Endothelial cell (in vitro differentiated cells): ENCODE data around the gene ARMC2. TPM values are rescaled to one million over a fixed set of nuclear protein-coding genes. Genes with fewer than 3 reads are reported as not detected.
"Not testable (repeated sequence)": the region's sequence is repeated elsewhere in the genome, so short reads cannot be mapped to it uniquely, and the experiment has no call there.

ENCODE experiments used
- DNase-seq: peaks from one replicate; pipeline ENCODE4 v3.0.0; 2021; ENCODE audit warnings: low spot score
- H3K27ac Mint-ChIP-seq: one replicate; pipeline ENCODE4 v1.8.0; 2021; ENCODE audit warnings: mixed read lengths, inconsistent platforms; ENCODE audit not compliant: unreplicated experiment
- H3K27me3 Mint-ChIP-seq: one replicate; pipeline ENCODE4 v1.8.0; 2021; ENCODE audit warnings: mild to moderate bottlenecking, moderate library complexity, mixed read lengths, inconsistent platforms; ENCODE audit not compliant: unreplicated experiment
- H3K36me3 Mint-ChIP-seq: one replicate; pipeline ENCODE4 v1.8.0; 2021; ENCODE audit warnings: mild to moderate bottlenecking, low read depth, mixed read lengths, inconsistent platforms; ENCODE audit not compliant: unreplicated experiment
- H3K4me1 Mint-ChIP-seq: one replicate; pipeline ENCODE4 v1.8.0; 2021; ENCODE audit warnings: mild to moderate bottlenecking, mixed read lengths, inconsistent platforms; ENCODE audit not compliant: unreplicated experiment
- H3K4me3 Mint-ChIP-seq: one replicate; pipeline ENCODE4 v1.8.0; 2021; ENCODE audit warnings: mild to moderate bottlenecking, mixed read lengths, inconsistent platforms; ENCODE audit not compliant: unreplicated experiment
- H3K9me3 Mint-ChIP-seq: one replicate; pipeline ENCODE4 v1.8.0; 2021; ENCODE audit warnings: mixed read lengths, inconsistent platforms; ENCODE audit not compliant: unreplicated experiment
- CTCF ChIP-seq: fragments of 200-600 bp; sonication (generic); IDR thresholded peaks from one replicate; pipeline ENCODE4 v1.5.0; 2021; ENCODE audit warnings: antibody characterized with exemption; ENCODE audit not compliant: unreplicated experiment
- total RNA-seq: library from RNA; stranded (reverse); fragmentation: NEBNext Ultra II Directional; extraction: Animal tissue kit (Norgen Biotek cat#: 25700); gene quantifications from one replicate; pipeline ENCODE4 v1.2.1, GENCODE V29; 2021; ENCODE audit not compliant: unreplicated experiment

The ARMC2 gene
- total RNA-seq, 1 donor from 2014 or later = 6.3 TPM

DNA sequence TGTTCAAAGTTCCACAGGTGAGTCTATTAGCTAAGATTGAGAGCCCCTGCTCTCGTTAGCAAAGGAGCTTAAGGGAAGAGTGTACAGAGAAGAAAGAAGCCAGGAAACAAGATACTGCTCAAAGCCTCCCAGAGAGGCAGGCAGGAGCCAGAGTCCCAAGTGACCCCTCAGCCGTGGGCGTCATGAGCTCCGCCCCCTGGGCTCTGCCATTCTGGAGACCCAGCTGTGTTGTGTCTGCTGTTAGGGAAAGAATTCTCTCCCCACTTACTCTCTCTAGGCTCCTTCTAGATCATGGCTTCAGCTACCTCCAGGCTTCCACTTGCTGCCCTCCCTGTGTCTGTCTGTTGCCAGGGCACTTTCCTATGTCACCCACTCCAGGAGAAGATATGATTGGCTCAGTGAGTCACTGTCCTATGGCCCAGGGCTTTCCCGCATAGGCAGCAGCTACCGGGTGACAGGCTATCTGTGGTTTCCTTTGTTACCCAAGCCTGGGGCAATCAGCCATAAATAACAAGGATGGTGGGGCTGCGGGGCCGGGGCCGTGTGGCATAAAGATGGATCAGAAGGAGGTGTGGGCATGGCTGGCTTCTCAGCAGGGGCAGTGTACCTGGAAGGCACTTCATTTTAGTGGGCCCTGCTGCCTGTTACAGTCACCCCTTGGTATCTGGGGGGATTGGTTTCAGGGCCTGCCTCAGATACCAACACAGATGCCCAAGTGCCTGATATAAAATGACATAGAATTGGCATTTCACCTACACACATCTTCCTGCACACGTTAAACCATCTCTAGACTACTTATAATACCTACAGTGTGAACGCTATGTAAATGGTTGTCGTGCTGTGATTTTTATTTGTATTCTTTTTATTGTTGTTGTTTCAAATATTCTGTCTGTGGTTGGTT lies 118.9 kb downstream of the ARMC2 start:
- Mint-ChIP-seq H3K4me3 (no peak overlapping the region), H3K27me3 (peaks cover 2% of the 10 kb centered on the region), H3K9me3 (no peaks in the 10 kb centered on the region), H3K36me3 (no peaks in the 10 kb centered on the region), H3K4me1 (peaks cover 9% of the 10 kb centered on the region), H3K27ac (no peak overlapping the region)
- DNase-seq = no peak
- TF ChIP-seq CTCF = no peak

- no peak overlapping the region for H3K4me3 Mint-ChIP-seq
- no peak overlapping the region for H3K27ac Mint-ChIP-seq
- H3K27me3 Mint-ChIP-seq = peaks cover 2% of the 10 kb centered on the region
- peaks cover 9% of the 10 kb centered on the region for H3K4me1 Mint-ChIP-seq
- no peak for TF ChIP-seq CTCF
- H3K9me3 Mint-ChIP-seq = no peaks in the 10 kb centered on the region
- DNase-seq = peak; percentile 18
- no peaks in the 10 kb centered on the region for H3K36me3 Mint-ChIP-seq
Observed at GRCh38 chr6:108968325-108969316, 120.4 kb downstream of the ARMC2 start.

DNA sequence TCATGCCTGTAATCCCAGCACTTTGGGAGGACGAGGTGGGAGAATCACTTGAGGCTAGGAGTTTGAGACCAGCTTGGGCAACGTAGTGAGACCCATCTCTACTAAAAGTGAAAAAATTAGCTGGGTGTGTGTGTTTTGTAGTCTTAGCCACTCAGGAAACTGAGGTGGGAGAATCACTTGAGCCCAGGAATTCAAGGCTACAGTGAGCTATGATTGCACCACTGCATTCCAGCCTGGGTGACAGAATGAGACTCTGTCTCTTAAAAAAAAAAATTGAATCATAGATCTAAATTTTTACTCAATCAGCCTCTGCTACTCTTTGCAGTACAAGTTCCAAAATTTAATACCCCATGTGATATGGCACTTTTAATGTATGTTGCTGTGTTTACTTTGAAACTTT lies 121.6 kb downstream of the ARMC2 start:
- H3K27me3 Mint-ChIP-seq = peaks cover 2% of the 10 kb centered on the region
- DNase-seq = no peak
- H3K36me3 Mint-ChIP-seq = no peaks in the 10 kb centered on the region
- H3K4me1 Mint-ChIP-seq = peaks cover 9% of the 10 kb centered on the region
- H3K27ac Mint-ChIP-seq = no peak overlapping the region
- H3K9me3 Mint-ChIP-seq = no peaks in the 10 kb centered on the region
- no peak for TF ChIP-seq CTCF
- no peak overlapping the region for H3K4me3 Mint-ChIP-seq

- no peaks in the 10 kb centered on the region for H3K9me3 Mint-ChIP-seq
- no peak overlapping the region for H3K4me3 Mint-ChIP-seq
- H3K36me3 Mint-ChIP-seq = peaks cover 9% of the 10 kb centered on the region
- no peak for TF ChIP-seq CTCF
- H3K27me3 Mint-ChIP-seq = peaks cover 2% of the 10 kb centered on the region
- H3K4me1 Mint-ChIP-seq = peaks cover 2% of the 10 kb centered on the region
- no peak overlapping the region for H3K27ac Mint-ChIP-seq
- DNase-seq = no peak
Observed at GRCh38 chr6:108974201-108974600, 126.0 kb downstream of the ARMC2 start.

GRCh38 chr6:108978638-108979037 lies 130.4 kb downstream of the ARMC2 start:
- not testable (repeated sequence) for H3K4me3 Mint-ChIP-seq, H3K27ac Mint-ChIP-seq, H3K9me3 Mint-ChIP-seq, H3K4me1 Mint-ChIP-seq, H3K27me3 Mint-ChIP-seq, DNase-seq
- peaks cover 18% of the 10 kb centered on the region for H3K36me3 Mint-ChIP-seq
